Smooth muscle cell (in vitro differentiated cells): ENCODE data around the gene MOXD1. TPM values are rescaled to one million over a fixed set of nuclear protein-coding genes. Genes with fewer than 3 reads are reported as not detected.

Source experiments
- DNase-seq: peaks from one replicate; lab custom pipeline; 2025; ENCODE audit not compliant: unreplicated experiment; lab: John Stamatoyannopoulos, UW
- H2AFZ ChIP-seq: fragments of 200-600 bp; sonication (generic); 2 replicates; pipeline ENCODE4 v1.6.0; 2016; ENCODE audit warnings: antibody characterized with exemption, low read depth, mild to moderate bottlenecking
- H3F3A ChIP-seq: fragments of 200-600 bp; sonication (generic); 2 replicates; pipeline ENCODE4 v1.6.0; 2017; ENCODE audit warnings: antibody characterized with exemption, low read depth
- H3K27ac ChIP-seq: fragments of 200-600 bp; sonication (generic); 2 replicates; pipeline ENCODE4 v1.5.1; 2016; ENCODE audit warnings: low read depth, mild to moderate bottlenecking
- H3K27me3 ChIP-seq: fragments of 200-600 bp; sonication (generic); 2 replicates; pipeline ENCODE4 v1.6.1; 2016; ENCODE audit warnings: low read depth, mild to moderate bottlenecking
- H3K36me3 ChIP-seq: fragments of 200-600 bp; sonication (generic); 2 replicates; pipeline ENCODE4 v1.5.1; 2016; ENCODE audit warnings: low read depth
- H3K4me1 ChIP-seq: fragments of 200-600 bp; sonication (generic); 2 replicates; pipeline ENCODE4 v1.5.1; 2016; ENCODE audit warnings: low read depth
- H3K4me2 ChIP-seq: fragments of 200-600 bp; sonication (generic); 2 replicates; pipeline ENCODE4 v1.6.0; 2016; ENCODE audit warnings: mild to moderate bottlenecking
- H3K4me3 ChIP-seq: fragments of 200-600 bp; sonication (generic); 2 replicates; pipeline ENCODE4 v1.5.1; 2016; ENCODE audit warnings: mild to moderate bottlenecking
- H3K79me2 ChIP-seq: fragments of 200-600 bp; sonication (generic); 2 replicates; pipeline ENCODE4 v1.6.0; 2016; ENCODE audit warnings: low read depth, mild to moderate bottlenecking
- H3K9ac ChIP-seq: fragments of 200-600 bp; sonication (generic); 2 replicates; pipeline ENCODE4 v1.6.0; 2016; ENCODE audit warnings: low read depth
- H3K9me3 ChIP-seq: fragments of 200-600 bp; sonication (generic); replicated peaks from 2 replicates; pipeline ENCODE4 v1.5.1; 2016; ENCODE audit warnings: low read depth
- H4K20me1 ChIP-seq: fragments of 200-600 bp; sonication (generic); 2 replicates; pipeline ENCODE4 v1.6.0; 2016; ENCODE audit warnings: low read depth
- CTCF ChIP-seq: fragments of 200-600 bp; sonication (generic); IDR thresholded peaks from 2 replicates; pipeline ENCODE4 v1.5.1; 2017; ENCODE audit warnings: borderline replicate concordance, mild to moderate bottlenecking, antibody characterized with exemption; ENCODE audit not compliant: insufficient read depth, poor library complexity, severe bottlenecking
- WGBS: methylation state at CpG from one replicate; pipeline ENCODE4 v1.1.7; 2016; ENCODE audit warnings: low lambda C conversion rate; 5-methylcytosine and 5-hydroxymethylcytosine counted together
- polyA plus RNA-seq: library from polyadenylated mRNA; unstranded; fragments of >200 nt; fragmentation: Nextera tagmentation; extraction: Ambion mirVana; gene quantifications from 2 replicates; pipeline ENCODE4 v1.2.1, GENCODE V29; 2016
- total RNA-seq: library from RNA; depleted of rRNA; stranded (reverse); fragments of >200 nt; gene quantifications from 2 replicates; pipeline ENCODE4 v1.2.3, GENCODE V29; 2014

The MOXD1 gene
- total and polyA plus RNA-seq, 2 experiments from 2014 or later, result 12.4 to 19.4 TPM

GRCh38 chr6:132259070-132259469 lies 142.2 kb downstream of the MOXD1 start:
- 82% methylated on average over 2 of the region's 2 CpGs for WGBS

GRCh38 chr6:132257561-132257960 lies 143.7 kb downstream of the MOXD1 start:
- Histone ChIP-seq H2AFZ (no peak overlapping the region), H3K4me1 (peaks cover 5% of the 10 kb centered on the region), H3K27me3 (no peaks in the 10 kb centered on the region), H3F3A (no peaks in the 10 kb centered on the region), H3K9ac (no peak overlapping the region), H3K4me3 (no peak overlapping the region), H3K36me3 (no peaks in the 10 kb centered on the region), H3K79me2 (no peaks in the 10 kb centered on the region), H3K27ac (no peak overlapping the region), H3K9me3 (no peaks in the 10 kb centered on the region), H4K20me1 (no peaks in the 10 kb centered on the region), H3K4me2 (no peak overlapping the region)
- TF ChIP-seq CTCF, result no peak
- WGBS, result 100% methylated on average over 1 of the region's 1 CpG
- DNase-seq, result no peak

More at GRCh38 chr6:132259070-132259469, 142.2 kb downstream of the MOXD1 start:
- Histone ChIP-seq H3K4me2 (no peak overlapping the region), H3K27ac (no peak overlapping the region), H3F3A (no peaks in the 10 kb centered on the region), H3K36me3 (no peaks in the 10 kb centered on the region), H2AFZ (no peak overlapping the region), H3K9ac (no peak overlapping the region), H3K9me3 (no peaks in the 10 kb centered on the region), H3K27me3 (no peaks in the 10 kb centered on the region), H3K79me2 (no peaks in the 10 kb centered on the region), H3K4me3 (no peak overlapping the region), H3K4me1 (no peaks in the 10 kb centered on the region), H4K20me1 (no peaks in the 10 kb centered on the region)
- DNase-seq, result no peak
- peak; percentile 26 for TF ChIP-seq CTCF

- Histone ChIP-seq H3K4me2 (no peak overlapping the region), H3K4me3 (no peak overlapping the region), H3K9me3 (no peaks in the 10 kb centered on the region), H3K9ac (no peak overlapping the region), H3K79me2 (no peaks in the 10 kb centered on the region), H3K4me1 (peaks cover 5% of the 10 kb centered on the region), H3F3A (no peaks in the 10 kb centered on the region), H4K20me1 (no peaks in the 10 kb centered on the region), H3K27ac (no peak overlapping the region), H3K36me3 (no peaks in the 10 kb centered on the region), H3K27me3 (no peaks in the 10 kb centered on the region), H2AFZ (no peak overlapping the region)
- WGBS, result 100% methylated on average over 1 of the region's 1 CpG
- no peak for DNase-seq
- TF ChIP-seq CTCF, result no peak
Observed at GRCh38 chr6:132256457-132256856, 144.8 kb downstream of the MOXD1 start.

- H3K9ac ChIP-seq, result no peak overlapping the region
- H3K4me3 ChIP-seq, result no peak overlapping the region
- H2AFZ ChIP-seq, result no peak overlapping the region
- no peaks in the 10 kb centered on the region for H3K36me3 ChIP-seq
- H4K20me1 ChIP-seq, result no peaks in the 10 kb centered on the region
- no peaks in the 10 kb centered on the region for H3K27me3 ChIP-seq
- no peak for TF ChIP-seq CTCF
- no peaks in the 10 kb centered on the region for H3F3A ChIP-seq
- no peak overlapping the region for H3K27ac ChIP-seq
- H3K79me2 ChIP-seq, result no peaks in the 10 kb centered on the region
- no peak for DNase-seq
- H3K4me2 ChIP-seq, result no peak overlapping the region
- no peaks in the 10 kb centered on the region for H3K9me3 ChIP-seq
- peaks cover 5% of the 10 kb centered on the region for H3K4me1 ChIP-seq
Observed at GRCh38 chr6:132253906-132254305, 147.4 kb downstream of the MOXD1 start.
